Lower lobe of right lung (tissue), 2 donors: ENCODE data around the gene HMGA1. TPM values are rescaled to one million over a fixed set of nuclear protein-coding genes. Genes with fewer than 3 reads are reported as not detected.
A peak's percentile ranks its signal among the peaks of the same experiment; 100 is the strongest.
"Not testable (repeated sequence)": the region's sequence is repeated elsewhere in the genome, so short reads cannot be mapped to it uniquely, and the experiment has no call there.

Experiments
- ATAC-seq, 2 donors: fragments of 200-7000 bp; cut with Tn5 transposase; one replicate each; pipeline ENCODE4 v1.9.1; 2020 to 2022; ENCODE audit warnings: mild to moderate bottlenecking in 2 of 2, moderate library complexity in 2 of 2
- DNase-seq: peaks from one replicate; pipeline ENCODE4 v3.0.0-alpha.2; 2020
- H3K27ac ChIP-seq: fragments of 200-600 bp; one replicate; pipeline ENCODE4 v1.8.0; 2022
- H3K27me3 ChIP-seq: fragments of 200-600 bp; one replicate; pipeline ENCODE4 v1.8.0; 2022; ENCODE audit warnings: low read depth
- H3K36me3 ChIP-seq: fragments of 200-600 bp; one replicate; pipeline ENCODE4 v1.8.0; 2022; ENCODE audit warnings: mild to moderate bottlenecking
- H3K4me1 ChIP-seq: fragments of 200-600 bp; one replicate; pipeline ENCODE4 v1.8.0; 2022
- H3K4me3 ChIP-seq: fragments of 200-600 bp; one replicate; pipeline ENCODE4 v1.8.0; 2022; ENCODE audit warnings: mild to moderate bottlenecking
- H3K9me3 ChIP-seq: fragments of 200-600 bp; one replicate; pipeline ENCODE4 v1.8.0; 2022
- intact Hi-C: fragments of 100-400 bp; cut with DNase I; formaldehyde crosslinking; loops from one replicate; pipeline ENCODE4 v1.11.0; 2022
- total RNA-seq: library from RNA; stranded (reverse); fragmentation: NEBNext Ultra II Directional; extraction: Animal tissue kit (Norgen Biotek cat#: 25700); gene quantifications from one replicate; pipeline ENCODE4 v1.2.1, GENCODE V29; 2021
- TF ChIP-seq, protein P1 (sequence below): fragments of 200-600 bp; IDR thresholded peaks from one replicate; pipeline ENCODE4 v1.8.0; 2022; ENCODE audit warnings: antibody characterized with exemption, mild to moderate bottlenecking
- donor health status: DM: no; HTN: yes; CAD: no; lungs with severe emphysema.

The HMGA1 gene
- total RNA-seq, 1 donor from 2014 or later = 63.5 TPM

DNA sequence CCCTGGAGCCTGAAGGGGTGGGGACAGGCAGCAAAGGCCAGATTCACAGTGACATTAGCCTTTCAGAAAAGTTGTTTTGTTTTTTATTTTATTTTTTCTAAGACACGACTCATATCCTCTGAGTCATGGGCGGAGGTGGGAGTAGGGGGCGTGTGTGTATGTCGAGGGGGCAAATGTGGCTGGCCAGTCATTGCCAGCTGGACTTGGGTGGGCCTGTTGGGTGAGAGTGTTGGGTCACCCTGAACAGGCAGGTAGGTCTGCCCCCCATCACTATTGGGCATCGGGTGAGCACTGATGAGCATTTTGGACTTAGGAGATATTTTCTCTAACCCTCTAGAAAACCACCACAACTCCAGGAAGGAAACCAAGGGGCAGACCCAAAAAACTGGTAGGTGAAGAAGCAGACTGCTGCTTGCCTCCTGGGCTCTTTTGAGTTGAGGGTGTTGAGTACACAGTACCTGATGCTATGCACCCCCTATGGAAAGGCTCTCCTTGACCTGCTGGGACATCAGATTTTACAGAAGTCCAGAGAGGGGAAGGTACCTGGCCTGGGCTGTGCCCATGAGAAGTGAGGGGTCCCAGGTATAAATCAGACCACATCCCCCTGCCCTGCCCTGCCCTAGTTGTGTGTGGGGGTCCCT, 6.6 kb downstream of the HMGA1 start:
- Histone ChIP-seq H3K9me3 (no peaks in the 10 kb centered on the region), H3K36me3 (peaks cover 26% of the 10 kb centered on the region), H3K27ac (no peak overlapping the region), H3K4me3 (no peak overlapping the region), H3K27me3 (no peaks in the 10 kb centered on the region), H3K4me1 (peaks cover 38% of the 10 kb centered on the region)
- intact Hi-C loops = no loop called here
- DNase-seq (peak; percentile 14), ATAC-seq (no peak)
- TF ChIP-seq, protein P1, sequence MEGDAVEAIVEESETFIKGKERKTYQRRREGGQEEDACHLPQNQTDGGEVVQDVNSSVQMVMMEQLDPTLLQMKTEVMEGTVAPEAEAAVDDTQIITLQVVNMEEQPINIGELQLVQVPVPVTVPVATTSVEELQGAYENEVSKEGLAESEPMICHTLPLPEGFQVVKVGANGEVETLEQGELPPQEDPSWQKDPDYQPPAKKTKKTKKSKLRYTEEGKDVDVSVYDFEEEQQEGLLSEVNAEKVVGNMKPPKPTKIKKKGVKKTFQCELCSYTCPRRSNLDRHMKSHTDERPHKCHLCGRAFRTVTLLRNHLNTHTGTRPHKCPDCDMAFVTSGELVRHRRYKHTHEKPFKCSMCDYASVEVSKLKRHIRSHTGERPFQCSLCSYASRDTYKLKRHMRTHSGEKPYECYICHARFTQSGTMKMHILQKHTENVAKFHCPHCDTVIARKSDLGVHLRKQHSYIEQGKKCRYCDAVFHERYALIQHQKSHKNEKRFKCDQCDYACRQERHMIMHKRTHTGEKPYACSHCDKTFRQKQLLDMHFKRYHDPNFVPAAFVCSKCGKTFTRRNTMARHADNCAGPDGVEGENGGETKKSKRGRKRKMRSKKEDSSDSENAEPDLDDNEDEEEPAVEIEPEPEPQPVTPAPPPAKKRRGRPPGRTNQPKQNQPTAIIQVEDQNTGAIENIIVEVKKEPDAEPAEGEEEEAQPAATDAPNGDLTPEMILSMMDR = no peak

DNA sequence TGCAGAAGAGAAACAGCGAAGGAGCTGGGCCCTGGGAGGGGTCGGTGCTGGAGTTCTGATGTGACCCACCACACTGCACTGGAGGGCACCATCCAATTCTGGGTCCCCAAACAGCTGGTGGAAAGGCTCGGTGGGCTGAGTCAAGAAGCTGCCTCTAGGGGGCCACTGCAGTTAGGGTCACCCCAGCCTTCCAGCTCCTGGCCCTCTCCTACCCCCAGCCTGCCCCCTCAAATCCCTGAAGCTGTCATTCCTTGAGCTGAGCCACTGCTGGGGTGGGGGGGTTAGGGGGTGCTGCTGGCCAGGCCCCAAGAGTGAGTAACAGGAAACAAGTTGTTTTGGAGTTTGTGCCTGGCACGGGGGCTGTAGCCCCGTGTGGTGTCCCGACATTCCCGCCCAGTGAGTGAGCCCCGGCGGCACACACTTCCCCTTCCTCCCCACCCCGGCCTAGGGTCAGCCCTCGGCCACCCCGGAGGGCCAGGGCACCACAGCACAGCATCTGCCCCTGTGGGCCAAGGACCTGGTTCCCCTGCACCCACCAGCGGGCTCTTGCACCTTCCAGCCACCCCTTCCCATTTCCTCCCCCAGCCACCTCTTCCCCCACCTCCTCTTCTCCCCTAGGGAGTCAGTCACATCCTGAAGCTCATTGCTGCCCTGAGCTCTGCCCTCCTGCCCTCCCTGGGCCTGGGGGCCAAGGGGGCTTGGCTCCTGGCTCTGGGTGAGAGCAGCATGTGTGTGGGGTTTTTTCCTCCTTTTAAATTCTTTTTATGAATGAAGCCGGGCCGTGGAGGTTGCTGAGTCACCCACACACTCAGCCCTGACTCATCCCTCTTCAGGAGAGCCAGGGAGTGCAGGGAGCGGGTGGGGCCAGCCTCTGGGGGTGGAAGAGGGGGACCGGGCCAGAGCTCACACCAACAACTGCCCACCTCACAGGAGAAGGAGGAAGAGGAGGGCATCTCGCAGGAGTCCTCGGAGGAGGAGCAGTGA, 7.5 kb downstream of the HMGA1 start:
- Histone ChIP-seq H3K4me3 (no peak overlapping the region), H3K4me1 (peaks cover 35% of the 10 kb centered on the region), H3K9me3 (no peaks in the 10 kb centered on the region), H3K27ac (no peak overlapping the region), H3K27me3 (no peaks in the 10 kb centered on the region), H3K36me3 (peaks cover 26% of the 10 kb centered on the region)
- intact Hi-C loops = no loop called here
- TF ChIP-seq, protein P1 = peak; percentile 11
- ATAC-seq (peak in 1 of 2 donors; percentile 20), DNase-seq (peak; percentile 53)

GRCh38 chr6:34245032-34245760, 8.5 kb downstream of the HMGA1 start:
- intact Hi-C loops, H3K9me3 ChIP-seq, H3K27ac ChIP-seq, H3K27me3 ChIP-seq, H3K4me3 ChIP-seq, ATAC-seq: not testable (repeated sequence)
- DNase-seq = peak; percentile 21
- Histone ChIP-seq H3K4me1 (peaks cover 38% of the 10 kb centered on the region), H3K36me3 (peaks cover 26% of the 10 kb centered on the region)

GRCh38 chr6:34245761-34246140, 9.1 kb downstream of the HMGA1 start:
- ATAC-seq, intact Hi-C loops, H3K9me3 ChIP-seq, H3K27me3 ChIP-seq, H3K27ac ChIP-seq, H3K4me3 ChIP-seq: not testable (repeated sequence)
- DNase-seq = peak; percentile 5
- H3K36me3 ChIP-seq = peaks cover 25% of the 10 kb centered on the region
- H3K4me1 ChIP-seq = peaks cover 38% of the 10 kb centered on the region

GRCh38 chr6:34246249-34246562, 9.5 kb downstream of the HMGA1 start:
- intact Hi-C loops = no loop called here
- DNase-seq = no peak

More at GRCh38 chr6:34246249-34246562, 9.5 kb downstream of the HMGA1 start:
- ATAC-seq = no peak
- H3K27me3 ChIP-seq = no peaks in the 10 kb centered on the region
- H3K4me3 ChIP-seq = no peak overlapping the region
- no peaks in the 10 kb centered on the region for H3K9me3 ChIP-seq
- no peak overlapping the region for H3K27ac ChIP-seq
- H3K4me1 ChIP-seq = peaks cover 38% of the 10 kb centered on the region
- H3K36me3 ChIP-seq = peaks cover 20% of the 10 kb centered on the region
- TF ChIP-seq, protein P1 = no peak
